HG03521 (cell line): ENCODE data around the gene RPS6KA2.
"Not testable (repeated sequence)": the region's sequence is repeated elsewhere in the genome, so short reads cannot be mapped to it uniquely, and the experiment has no call there.

Experiments
- ATAC-seq: cut with Tn5 transposase; IDR thresholded peaks from one replicate; pipeline ENCODE4 v1.9.1; 2021; ENCODE audit warnings: mild to moderate bottlenecking, moderate library complexity; ENCODE audit not compliant: unreplicated experiment

The RPS6KA2 gene

DNA sequence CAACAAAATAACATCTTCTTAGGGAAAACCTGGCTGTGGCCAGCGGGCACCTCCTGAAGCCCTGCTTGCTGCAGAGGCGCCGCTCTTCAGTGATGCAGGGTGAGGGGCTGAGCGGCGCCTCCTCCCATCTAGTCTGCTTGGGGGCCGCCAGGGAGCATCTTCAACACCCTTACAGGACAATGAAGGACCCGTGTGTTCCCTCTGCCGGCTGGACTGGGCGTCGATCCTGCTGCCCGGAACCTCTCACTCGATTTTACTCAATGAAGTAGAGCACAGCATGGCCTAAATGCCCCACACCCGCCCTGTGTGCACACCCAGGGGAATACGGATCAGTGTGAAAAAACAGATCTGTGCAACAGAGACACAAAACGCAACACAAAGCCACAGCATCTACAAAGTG, 215.8 kb downstream of the RPS6KA2 start:
- no peak for ATAC-seq

DNA sequence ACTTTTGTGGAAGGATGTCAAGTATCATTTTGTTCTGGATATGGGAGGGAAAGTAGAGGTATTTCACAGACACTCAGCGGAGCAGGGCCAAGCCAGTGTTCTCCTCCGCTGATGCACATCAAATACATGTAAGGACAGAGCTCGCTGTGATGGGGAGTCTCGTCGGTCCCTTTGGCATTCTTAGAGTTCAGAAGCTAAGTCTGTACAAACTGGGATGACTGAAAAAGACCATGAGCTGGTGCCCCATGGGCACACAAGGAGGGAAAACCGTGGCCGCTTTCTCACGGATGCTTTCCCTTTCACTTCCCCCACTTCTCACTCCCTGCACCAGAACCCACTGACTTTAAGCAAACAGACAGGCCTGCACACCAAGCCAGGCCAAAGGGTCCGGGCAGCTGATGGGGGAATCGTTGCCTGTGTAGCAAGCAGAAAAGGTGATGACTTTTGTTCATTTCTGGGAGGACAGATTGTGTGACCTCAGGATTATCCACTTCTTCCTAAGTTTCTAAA, 216.6 kb downstream of the RPS6KA2 start:
- ATAC-seq = no peak

DNA sequence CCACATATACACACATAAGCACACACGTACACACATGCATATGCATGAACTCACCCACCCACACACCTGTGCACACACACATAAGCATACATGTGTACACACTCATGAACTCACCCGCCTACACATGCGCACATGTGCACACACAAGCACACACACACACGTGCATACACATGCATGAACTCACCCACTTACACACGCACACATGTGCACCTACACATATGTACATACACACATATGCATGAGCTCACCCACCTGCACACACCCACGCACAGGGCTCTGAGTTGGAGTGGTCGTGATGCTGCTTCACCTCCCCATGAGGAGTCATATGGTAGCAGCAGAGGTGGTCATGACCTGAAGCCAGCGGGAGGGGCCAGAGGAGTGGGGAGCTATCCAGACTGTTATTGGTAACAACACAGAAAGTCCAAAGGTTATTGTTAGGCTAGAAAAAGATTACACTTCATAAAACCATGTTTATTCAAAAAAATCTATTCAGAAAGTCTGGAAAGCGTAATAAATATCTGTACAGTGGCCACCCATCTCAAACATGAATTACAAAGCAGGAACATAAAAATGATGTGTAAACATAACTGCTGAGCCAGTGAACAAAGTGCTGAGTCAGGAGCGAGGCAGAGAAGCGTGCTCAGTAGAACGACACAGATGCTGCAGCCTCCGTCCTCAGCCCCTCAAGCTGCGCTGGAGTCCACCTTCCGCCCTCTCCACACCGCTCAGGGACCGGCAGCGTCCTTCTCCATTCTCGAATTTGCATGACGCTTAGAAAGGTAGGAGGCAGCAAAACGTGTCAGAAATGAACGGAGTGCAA, 217.9 kb downstream of the RPS6KA2 start:
- ATAC-seq = no peak

DNA sequence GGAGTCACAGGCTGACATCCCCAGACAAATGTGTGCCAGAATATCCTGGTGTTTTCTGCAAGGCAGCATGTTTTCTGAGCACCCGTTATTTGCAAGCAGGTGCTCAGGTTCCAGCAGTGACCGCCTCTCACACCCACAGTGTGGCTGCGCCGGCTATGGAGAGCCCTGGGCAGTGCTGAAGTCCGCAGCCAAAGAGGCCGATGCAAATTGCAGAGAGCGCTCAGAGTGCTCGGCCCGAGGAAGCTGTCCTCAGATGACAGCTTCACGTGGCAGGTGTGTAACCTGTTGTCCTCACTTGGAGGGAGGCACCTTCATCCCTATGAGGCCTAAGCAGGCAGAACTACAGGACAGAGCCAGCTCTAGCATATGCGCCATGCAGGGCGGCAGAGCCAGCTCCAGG, 220.9 kb downstream of the RPS6KA2 start:
- ATAC-seq = no peak

DNA sequence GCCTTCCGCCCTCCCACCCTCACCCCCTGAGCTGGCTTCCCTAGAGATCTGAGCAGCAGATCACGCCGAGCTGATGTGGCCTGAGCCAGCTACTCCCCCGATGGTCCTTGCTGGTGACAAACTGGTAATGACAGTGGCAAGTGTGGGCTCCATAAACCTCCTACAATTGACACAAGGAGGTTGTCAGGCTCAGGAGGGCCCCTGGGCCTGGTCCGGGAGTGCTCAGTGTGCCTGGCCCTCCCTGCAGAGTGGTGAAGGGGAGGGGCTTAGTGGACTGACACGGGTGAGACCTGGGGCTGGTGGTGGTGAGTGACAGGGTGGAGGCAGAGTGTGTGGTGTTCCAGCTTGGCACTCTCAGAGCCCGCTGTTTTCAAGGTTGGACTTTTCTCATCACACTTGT, 221.7 kb downstream of the RPS6KA2 start:
- no peak for ATAC-seq

DNA sequence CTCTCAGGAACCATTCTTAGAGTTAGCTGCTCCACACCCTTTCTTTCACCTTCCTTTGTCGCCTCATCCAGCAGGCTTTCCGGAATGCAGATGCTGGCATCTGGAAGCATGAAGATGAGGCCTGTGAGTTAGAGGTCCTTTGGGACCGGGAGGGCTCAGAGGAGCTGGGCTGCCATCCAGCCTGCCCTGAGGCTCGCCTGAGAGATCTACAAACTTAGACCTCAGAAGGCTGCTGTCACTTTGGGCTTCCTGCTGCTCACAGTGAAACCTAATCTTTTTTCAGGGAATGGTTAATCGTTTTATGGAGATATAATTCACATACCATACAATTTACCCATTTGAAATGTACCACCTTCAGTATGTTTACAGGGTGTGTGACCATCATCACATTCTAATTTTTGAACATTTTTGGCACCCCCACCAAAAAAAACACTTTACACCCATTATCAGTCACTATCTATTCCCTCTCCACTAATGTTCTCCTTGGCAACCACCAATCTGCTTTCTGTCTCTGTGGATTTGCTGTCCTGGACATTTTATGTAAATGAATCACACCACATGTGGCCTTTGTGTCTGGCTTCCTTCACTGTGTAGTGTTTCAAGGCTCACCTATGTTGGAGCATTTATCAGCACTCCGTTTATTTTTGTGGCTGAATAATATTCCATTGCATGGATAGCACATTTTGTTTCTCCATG, 224.3 kb downstream of the RPS6KA2 start:
- ATAC-seq = no peak

DNA sequence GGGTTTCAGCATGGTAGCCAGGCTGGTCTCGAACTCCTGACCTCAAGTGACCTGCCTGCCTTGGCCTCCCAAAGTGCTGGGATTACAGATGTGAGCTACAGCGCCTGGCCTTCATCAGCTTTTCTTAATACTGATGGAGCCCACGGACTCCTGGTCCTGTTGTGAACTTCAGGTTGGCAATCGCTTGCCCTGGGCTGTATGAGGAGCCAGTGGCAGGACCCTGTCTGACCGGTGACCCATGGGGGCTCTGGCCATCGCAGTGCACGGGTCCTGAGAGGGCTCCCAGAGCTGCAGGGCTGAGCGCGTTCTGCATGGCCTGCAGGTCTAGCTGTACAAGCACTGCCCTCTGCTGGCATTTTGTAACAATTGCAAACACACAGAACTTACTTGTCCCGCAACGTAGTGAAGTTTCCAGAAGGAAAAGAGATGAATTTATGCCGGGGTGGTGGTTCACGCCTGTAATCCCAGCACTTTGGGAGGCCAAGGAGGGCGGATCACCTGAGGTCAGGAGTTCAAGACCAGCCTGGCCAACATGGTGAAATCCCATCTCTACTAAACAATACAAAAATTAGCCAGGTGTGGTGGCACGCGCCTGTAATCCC, 226.3 kb downstream of the RPS6KA2 start:
- ATAC-seq = peak; percentile 72

DNA sequence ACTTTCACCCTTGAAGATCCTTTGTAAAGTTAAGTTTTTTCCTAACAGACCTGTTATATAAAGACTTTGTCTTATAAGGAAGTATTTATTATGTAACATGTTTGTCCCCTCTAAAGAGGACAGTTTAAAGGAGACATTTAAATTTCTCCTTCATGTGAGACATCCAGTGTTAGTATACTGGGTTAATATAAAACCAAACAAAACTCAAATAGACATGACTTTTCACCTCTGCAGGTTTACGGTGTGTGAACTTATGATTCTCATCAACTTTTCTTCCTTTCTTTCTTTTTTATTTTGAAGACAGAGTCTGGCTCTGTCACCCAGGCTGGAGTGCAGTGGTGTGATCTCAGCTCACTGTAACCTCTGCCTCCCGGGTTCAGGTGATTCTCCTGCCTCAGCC, 226.9 kb downstream of the RPS6KA2 start:
- no peak for ATAC-seq

DNA sequence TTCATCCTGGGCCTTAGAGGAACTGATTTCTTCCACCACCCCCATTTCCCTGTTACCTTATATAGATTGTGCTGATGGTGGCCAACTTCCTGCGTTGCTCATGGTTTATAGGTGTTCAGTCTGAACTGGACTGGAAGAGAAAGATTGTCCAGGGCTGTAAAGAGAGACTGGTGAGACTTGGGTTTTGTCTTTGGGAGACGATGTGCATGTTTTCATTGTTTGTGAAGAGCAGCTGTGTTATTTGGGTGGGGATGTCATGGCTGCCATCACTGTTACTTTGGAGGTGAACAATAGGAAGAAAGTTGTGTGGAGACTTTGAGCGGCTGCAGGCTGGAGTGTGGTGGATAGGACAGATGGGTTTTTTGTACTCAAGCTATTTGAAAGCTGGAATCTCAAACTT, 228.7 kb downstream of the RPS6KA2 start:
- ATAC-seq = no peak

DNA sequence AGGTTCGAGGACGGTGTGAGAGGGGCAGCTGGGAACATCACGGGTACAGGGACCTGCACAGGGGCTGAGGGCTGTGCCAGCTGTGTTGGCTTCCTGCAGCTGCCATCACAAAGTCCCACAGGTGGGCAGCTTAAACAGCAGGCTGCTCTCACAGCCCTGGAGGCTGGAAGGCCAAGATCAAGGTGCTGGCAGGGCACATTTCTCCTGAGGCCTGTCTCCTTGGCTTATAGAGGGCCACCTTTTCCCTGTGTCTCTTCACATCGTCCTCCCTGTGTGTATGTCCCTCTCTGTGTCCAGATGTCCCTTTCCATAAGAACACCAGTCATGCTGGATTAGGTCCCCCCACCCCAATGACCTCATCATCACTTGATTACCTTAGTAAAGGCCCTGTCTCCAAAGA, 229.2 kb downstream of the RPS6KA2 start:
- ATAC-seq = no peak

DNA sequence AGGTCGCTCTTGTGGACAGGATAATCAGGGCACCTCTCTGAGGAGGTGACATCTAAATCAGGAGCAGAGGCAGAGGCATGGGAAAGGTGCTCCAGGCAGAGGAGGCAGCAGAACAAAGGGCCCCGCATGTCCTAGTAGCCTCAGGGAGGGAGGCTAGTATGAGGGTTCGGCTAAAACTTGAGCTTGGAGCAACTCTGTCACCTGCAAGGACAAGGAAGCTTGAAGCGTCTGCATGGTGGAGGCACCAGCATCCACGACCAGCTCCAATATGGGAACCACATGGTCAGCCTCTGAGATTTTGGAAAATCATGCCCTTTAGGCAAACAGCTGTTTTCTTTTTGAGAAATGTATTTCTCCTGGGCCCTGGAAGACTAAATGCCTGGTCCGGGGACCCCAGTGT, 231.3 kb downstream of the RPS6KA2 start:
- ATAC-seq = no peak

DNA sequence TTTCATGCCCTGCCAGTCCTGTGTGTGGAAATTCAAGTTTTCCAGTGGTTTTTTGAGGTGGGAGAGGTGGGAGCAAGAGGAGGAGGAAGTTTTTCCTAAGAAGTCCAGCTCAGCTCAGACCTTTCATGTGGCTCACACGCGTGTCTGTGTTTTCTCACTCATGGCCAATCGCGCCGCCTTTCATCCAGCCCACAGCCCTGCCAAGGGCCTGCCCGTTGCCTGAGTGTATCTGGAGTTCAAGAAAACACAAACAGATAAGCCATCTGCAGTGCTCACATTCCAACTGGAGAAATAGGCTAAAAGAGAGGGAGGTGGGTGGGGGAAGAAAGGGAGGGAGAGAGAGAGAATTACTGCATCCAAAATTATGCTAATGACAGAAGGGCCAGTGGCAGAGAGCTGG, 231.7 kb downstream of the RPS6KA2 start:
- no peak for ATAC-seq

DNA sequence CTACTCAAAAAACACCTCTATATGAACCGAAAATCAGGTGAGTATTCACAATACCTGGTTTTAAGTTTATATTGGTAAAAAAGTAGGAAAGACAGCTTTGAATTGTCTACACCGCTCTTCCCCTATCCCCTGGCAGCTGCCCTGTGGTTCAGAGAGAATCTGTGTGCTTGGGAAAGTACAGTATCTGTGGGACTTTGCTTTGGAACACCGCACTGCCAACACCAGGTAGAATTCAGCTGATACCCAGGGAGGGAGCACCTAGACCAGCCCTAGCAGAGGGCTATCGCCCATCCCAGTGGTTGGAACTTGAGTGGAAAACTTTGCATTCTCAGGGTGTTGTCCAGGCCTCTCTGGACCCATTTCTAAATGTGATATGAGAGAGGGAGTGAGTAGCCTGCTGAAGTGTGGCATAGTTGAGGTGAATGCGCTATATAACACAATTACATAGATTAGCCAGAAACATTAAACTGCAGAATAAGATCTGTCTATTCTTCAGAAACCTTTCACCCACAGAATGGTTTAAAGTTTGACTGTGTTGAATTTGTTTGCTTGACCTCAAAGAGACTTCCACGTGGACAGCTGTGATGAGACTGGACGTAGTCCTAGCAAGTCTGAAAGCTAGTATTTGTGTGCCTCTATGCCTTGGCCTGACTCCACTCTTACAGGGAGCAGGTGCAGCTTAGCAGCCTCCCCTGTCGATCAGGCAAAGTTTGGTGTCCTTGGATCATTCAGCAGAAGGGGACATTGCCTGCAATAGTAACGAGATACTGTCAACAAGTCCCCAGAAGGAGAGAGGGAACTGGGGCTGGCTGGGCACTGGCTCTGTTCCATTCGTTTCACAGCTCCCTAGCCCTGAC, 232.8 kb downstream of the RPS6KA2 start:
- no peak for ATAC-seq

DNA sequence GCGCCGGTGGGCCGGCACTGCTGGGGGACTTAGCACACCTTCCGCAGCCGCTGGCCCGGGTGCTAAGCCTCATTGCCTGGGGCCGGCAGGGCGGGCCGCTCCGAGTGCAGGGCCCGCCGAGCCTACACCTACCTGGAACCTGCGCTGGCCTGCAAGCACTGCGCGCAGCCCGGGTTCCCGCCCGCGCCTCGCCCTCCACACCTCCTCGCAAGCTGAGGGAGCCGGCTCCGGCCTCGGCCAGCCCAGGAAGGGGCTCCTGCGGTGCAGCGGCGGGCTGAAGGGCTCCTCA, 233.6 kb downstream of the RPS6KA2 start:
- ATAC-seq = no peak

DNA sequence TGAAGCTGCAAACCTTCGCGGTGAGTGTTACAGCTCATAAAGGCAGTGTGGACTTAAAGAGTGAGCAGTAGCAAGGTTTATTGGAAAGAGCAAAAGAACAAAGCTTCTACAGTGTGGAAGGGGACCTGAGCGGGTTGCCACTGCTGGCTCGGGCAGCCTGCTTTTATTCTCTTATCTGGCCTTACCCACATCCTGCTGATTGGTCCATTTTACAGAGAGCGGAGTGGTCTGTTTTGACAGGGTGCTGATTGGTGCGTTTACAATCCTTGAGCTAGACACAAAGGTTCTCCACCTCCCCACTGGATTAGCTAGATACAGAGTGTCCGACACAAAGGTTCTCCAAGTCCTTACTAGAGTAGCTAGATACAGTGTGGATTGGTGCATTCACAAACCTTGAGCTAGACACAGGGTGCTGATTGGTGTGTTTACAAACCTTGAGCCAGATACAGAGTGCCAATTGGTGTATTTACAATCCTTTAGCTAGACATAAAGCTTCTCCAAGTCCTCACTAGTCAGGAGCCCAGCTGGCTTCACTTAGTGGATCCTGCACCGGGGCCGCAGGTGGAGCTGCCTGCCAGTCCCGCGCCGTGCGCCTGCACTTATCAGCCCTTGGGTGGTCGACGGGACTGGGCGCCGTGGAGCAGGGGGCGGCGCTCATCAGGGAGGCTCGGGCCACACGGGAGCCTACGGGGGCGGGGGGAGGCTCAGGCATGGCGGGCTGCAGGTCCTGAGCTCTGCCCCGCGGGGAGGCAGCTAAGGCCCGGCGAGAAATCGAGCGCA, 234.1 kb downstream of the RPS6KA2 start:
- not testable (repeated sequence) for ATAC-seq

DNA sequence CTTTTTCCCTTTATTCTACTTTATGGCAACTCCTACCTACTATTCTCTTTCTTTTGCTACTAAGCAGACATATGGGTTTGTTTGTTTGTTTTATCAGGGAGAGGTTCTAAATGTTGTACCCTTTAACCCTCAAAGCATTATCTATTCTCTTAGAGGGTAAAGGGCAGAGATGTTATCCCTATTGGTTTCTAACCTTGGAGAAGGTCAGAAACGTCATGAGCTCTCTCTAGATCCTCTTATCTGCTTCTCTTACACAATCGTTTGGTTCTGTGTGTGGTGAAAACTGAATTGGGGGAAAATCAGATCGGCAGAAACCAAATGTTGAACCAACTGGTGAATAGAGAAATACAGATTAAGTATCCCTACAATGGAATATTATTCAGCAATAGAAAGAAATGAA, 237.9 kb downstream of the RPS6KA2 start:
- no peak for ATAC-seq

DNA sequence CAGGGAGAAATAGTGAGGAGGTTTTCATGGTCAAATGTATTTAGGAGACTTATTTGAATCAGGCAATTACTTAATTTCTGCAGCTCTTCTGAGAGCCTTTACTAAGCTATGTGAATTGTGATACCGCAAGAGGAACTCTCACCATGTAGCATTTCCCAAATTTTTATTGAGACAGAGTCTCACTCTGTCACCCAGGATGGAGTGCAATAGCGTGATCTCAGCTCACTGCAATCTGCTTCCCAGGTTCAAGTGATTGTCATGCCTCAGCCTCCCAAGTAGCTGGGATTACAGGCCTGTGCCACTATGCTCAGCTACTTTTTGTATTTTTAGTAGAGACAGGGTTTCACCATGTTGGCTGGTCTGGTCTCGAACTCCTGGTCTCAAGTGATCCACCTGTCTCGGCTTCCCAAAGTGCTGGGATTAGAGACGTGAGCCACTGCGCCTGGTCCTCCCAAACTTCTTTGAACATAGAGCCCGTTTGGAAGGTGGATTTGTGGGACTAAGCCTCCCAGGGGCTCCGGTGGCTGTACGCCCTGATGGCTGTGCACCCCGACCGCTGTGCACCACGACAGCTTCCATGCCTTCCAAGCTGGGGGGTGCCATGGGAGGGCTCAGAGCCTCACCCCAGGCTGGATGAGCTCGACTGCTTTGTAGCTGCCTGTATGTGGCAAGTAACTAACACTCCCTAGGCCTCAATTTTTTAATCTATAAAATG, 238.6 kb downstream of the RPS6KA2 start:
- no peak for ATAC-seq

DNA sequence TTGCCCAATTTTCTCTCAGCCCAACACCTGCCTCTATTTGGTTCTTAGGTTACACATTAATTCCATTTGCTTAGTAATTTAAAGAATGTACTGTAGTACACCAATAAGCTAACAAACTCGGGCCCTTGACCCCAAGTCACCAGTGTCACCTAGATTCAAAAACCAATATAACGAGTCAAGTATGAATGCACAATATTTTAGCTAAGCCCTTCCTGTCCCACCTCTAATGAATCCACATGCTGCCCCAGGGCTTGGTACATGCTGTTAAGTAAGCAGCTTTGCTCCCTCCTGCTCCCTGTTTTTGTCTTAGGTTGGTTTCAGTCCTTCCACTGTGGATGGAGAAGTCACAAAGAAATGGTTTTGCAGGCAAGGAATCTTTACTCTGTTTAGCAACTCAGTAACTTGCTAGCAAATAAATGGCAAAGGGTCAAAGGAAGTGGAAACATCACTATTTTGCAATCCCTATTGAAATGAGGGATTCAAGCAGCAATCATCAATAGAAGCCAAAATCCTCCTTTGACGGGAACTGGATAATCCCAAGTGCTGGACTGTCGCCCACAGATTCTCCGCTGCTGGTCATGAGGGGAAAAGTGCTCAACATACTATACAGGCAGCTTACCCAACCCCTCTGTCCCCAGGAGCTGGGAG, 239.3 kb downstream of the RPS6KA2 start:
- no peak for ATAC-seq

DNA sequence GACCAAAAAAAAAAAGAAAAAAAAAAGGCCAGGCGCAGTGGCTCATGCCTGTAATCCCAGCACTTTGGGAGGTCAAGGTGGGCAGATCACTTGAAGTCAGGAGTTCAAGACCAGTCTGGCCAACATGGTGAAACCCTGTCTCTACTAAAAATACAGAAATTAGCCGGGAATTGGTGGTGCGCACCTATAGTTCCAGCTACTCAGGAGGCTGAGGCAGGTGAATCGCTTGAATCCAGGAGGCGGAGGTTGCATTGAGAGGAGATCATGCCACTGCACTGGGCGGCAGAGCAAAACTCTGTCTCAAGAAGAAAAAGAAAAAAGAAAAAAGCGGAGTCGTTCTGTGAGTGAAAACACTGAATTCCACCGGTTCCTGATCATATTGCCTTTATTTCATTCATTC, 240.0 kb downstream of the RPS6KA2 start:
- not testable (repeated sequence) for ATAC-seq
